Activated CD8-positive, alpha-beta T cell treated with anti-CD3 and anti-CD28 coated beads, Interleukin-2, amount 10 ng/mL, durations not matched to agents 7 days and 5 days (primary cell): ENCODE results near the gene ANKS1B. TPM values are rescaled to one million over a fixed set of nuclear protein-coding genes. Genes with fewer than 3 reads are reported as not detected.
"Not testable (repeated sequence)": the region's sequence is repeated elsewhere in the genome, so short reads cannot be mapped to it uniquely, and the experiment has no call there.

ENCODE experiments used
- ATAC-seq: fragments of 150-1000 bp; cut with Tn5 transposase; one replicate; pipeline ENCODE4 v1.10.0; 2021; ENCODE audit warnings: moderate library complexity
- CTCF ChIA-PET: fragments of 350-600 bp; sonication (Branson Sonifier 250); formaldehyde crosslinking; loops from one replicate; lab custom pipeline; 2021; ENCODE audit warnings: antibody characterized with exemption; lab: Charles Lee
- POLR2A ChIA-PET: fragments of 350-600 bp; sonication (Branson Sonifier 250); formaldehyde crosslinking; loops from one replicate; lab custom pipeline; 2021; ENCODE audit warnings: antibody characterized with exemption; lab: Charles Lee
- DNase-seq: peaks from one replicate; pipeline ENCODE4 v3.0.0-alpha.2; 2020
- H3K27ac Mint-ChIP-seq: one replicate; pipeline ENCODE4 v1.8.0; 2021; ENCODE audit warnings: mild to moderate bottlenecking, mixed read lengths
- H3K27me3 Mint-ChIP-seq: one replicate; pipeline ENCODE4 v1.8.0; 2021; ENCODE audit warnings: low read depth, mixed read lengths
- H3K36me3 Mint-ChIP-seq: one replicate; pipeline ENCODE4 v1.8.0; 2021; ENCODE audit warnings: low read depth, mixed read lengths
- H3K4me1 Mint-ChIP-seq: one replicate; pipeline ENCODE4 v1.8.0; 2021; ENCODE audit warnings: low read depth, mixed read lengths
- H3K4me3 Mint-ChIP-seq: one replicate; pipeline ENCODE4 v1.8.0; 2021; ENCODE audit warnings: mild to moderate bottlenecking, mixed read lengths
- H3K9me3 Mint-ChIP-seq: one replicate; pipeline ENCODE4 v1.8.0; 2022; ENCODE audit warnings: mixed read lengths; ENCODE audit not compliant: insufficient read depth
- total RNA-seq, 2 experiments: library from RNA; stranded (reverse); gene quantifications; one replicate each; pipeline ENCODE4 v1.2.3, GENCODE V29; 2021

ANKS1B gene
- total RNA-seq, 2 experiments from 2014 or later: not detected

- Mint-ChIP-seq H3K9me3 (peaks cover 5% of the 10 kb centered on the region), H3K27me3 (no peaks in the 10 kb centered on the region), H3K36me3 (no peaks in the 10 kb centered on the region), H3K27ac (no peak overlapping the region), H3K4me1 (no peaks in the 10 kb centered on the region), H3K4me3 (no peak overlapping the region)
- no peak for DNase-seq
- ChIA-PET CTCF (no interaction called here), POLR2A (no interaction called here)
- no peak for ATAC-seq
Observed at GRCh38 chr12:99834710-99835109, 150.0 kb downstream of the ANKS1B start.

GRCh38 chr12:99833397-99833796, 151.3 kb downstream of the ANKS1B start:
- H3K4me3 Mint-ChIP-seq: no peak overlapping the region
- H3K4me1 Mint-ChIP-seq: no peaks in the 10 kb centered on the region
- DNase-seq (no peak), ATAC-seq (no peak)
- peaks cover 5% of the 10 kb centered on the region for H3K9me3 Mint-ChIP-seq
- ChIA-PET CTCF (no interaction called here), POLR2A (no interaction called here)
- no peaks in the 10 kb centered on the region for H3K27me3 Mint-ChIP-seq
- no peaks in the 10 kb centered on the region for H3K36me3 Mint-ChIP-seq
- no peak overlapping the region for H3K27ac Mint-ChIP-seq

- H3K4me1 Mint-ChIP-seq: no peaks in the 10 kb centered on the region
- no peak for ATAC-seq
- H3K4me3 Mint-ChIP-seq: no peak overlapping the region
- ChIA-PET POLR2A (no interaction called here), CTCF (no interaction called here)
- peaks cover 1% of the 10 kb centered on the region for H3K9me3 Mint-ChIP-seq
- H3K27me3 Mint-ChIP-seq: no peaks in the 10 kb centered on the region
- H3K36me3 Mint-ChIP-seq: no peaks in the 10 kb centered on the region
- H3K27ac Mint-ChIP-seq: no peak overlapping the region
- no peak for DNase-seq
Observed at GRCh38 chr12:99824900-99825542, 159.7 kb downstream of the ANKS1B start.

GRCh38 chr12:99822273-99822672, 162.5 kb downstream of the ANKS1B start:
- ATAC-seq: no peak

GRCh38 chr12:99810718-99811593, 173.8 kb downstream of the ANKS1B start:
- no peaks in the 10 kb centered on the region for H3K27me3 Mint-ChIP-seq
- no peaks in the 10 kb centered on the region for H3K9me3 Mint-ChIP-seq
- H3K4me3 Mint-ChIP-seq: no peak overlapping the region
- H3K4me1 Mint-ChIP-seq: no peaks in the 10 kb centered on the region
- POLR2A ChIA-PET: no interaction called here
- no peak for ATAC-seq
- H3K27ac Mint-ChIP-seq: no peak overlapping the region
- no peak for DNase-seq
- CTCF ChIA-PET: no interaction called here
- H3K36me3 Mint-ChIP-seq: no peaks in the 10 kb centered on the region

More at GRCh38 chr12:99822273-99822672, 162.5 kb downstream of the ANKS1B start:
- no peaks in the 10 kb centered on the region for H3K36me3 Mint-ChIP-seq
- no peak for DNase-seq
- no peaks in the 10 kb centered on the region for H3K9me3 Mint-ChIP-seq
- ChIA-PET CTCF (no interaction called here), POLR2A (no interaction called here)
- no peaks in the 10 kb centered on the region for H3K27me3 Mint-ChIP-seq
- H3K4me3 Mint-ChIP-seq: no peak overlapping the region
- no peak overlapping the region for H3K27ac Mint-ChIP-seq
- no peaks in the 10 kb centered on the region for H3K4me1 Mint-ChIP-seq

GRCh38 chr12:99809909-99810308, 174.8 kb downstream of the ANKS1B start:
- Mint-ChIP-seq H3K36me3 (no peaks in the 10 kb centered on the region), H3K4me1 (no peaks in the 10 kb centered on the region), H3K4me3 (no peak overlapping the region), H3K27me3 (no peaks in the 10 kb centered on the region), H3K27ac (no peak overlapping the region), H3K9me3 (no peaks in the 10 kb centered on the region)
- no peak for DNase-seq
- ChIA-PET CTCF (no interaction called here), POLR2A (no interaction called here)
- no peak for ATAC-seq

- H3K9me3 Mint-ChIP-seq: no peaks in the 10 kb centered on the region
- no peaks in the 10 kb centered on the region for H3K4me1 Mint-ChIP-seq
- ChIA-PET CTCF (no interaction called here), POLR2A (no interaction called here)
- no peaks in the 10 kb centered on the region for H3K36me3 Mint-ChIP-seq
- no peaks in the 10 kb centered on the region for H3K27me3 Mint-ChIP-seq
- ATAC-seq (no peak), DNase-seq (no peak)
- no peak overlapping the region for H3K4me3 Mint-ChIP-seq
- H3K27ac Mint-ChIP-seq: no peak overlapping the region
Observed at GRCh38 chr12:99806304-99806703, 178.4 kb downstream of the ANKS1B start.

- DNase-seq: no peak
Observed at GRCh38 chr12:99804715-99805114, 180.0 kb downstream of the ANKS1B start.

GRCh38 chr12:99800605-99801004, 184.1 kb downstream of the ANKS1B start:
- Mint-ChIP-seq H3K27ac (no peak overlapping the region), H3K27me3 (no peaks in the 10 kb centered on the region), H3K4me1 (no peaks in the 10 kb centered on the region), H3K4me3 (no peak overlapping the region), H3K9me3 (no peaks in the 10 kb centered on the region), H3K36me3 (no peaks in the 10 kb centered on the region)
- ChIA-PET CTCF (no interaction called here), POLR2A (no interaction called here)
- no peak for DNase-seq
- no peak for ATAC-seq

More at GRCh38 chr12:99804715-99805114, 180.0 kb downstream of the ANKS1B start:
- Mint-ChIP-seq H3K36me3 (no peaks in the 10 kb centered on the region), H3K4me3 (no peak overlapping the region), H3K27me3 (no peaks in the 10 kb centered on the region), H3K9me3 (no peaks in the 10 kb centered on the region), H3K4me1 (no peaks in the 10 kb centered on the region), H3K27ac (no peak overlapping the region)
- ATAC-seq: no peak
- ChIA-PET CTCF (no interaction called here), POLR2A (no interaction called here)

GRCh38 chr12:99797931-99798330, 186.8 kb downstream of the ANKS1B start:
- POLR2A ChIA-PET, H3K4me3 Mint-ChIP-seq, ATAC-seq, CTCF ChIA-PET, H3K4me1 Mint-ChIP-seq, DNase-seq, H3K27me3 Mint-ChIP-seq, H3K36me3 Mint-ChIP-seq, H3K9me3 Mint-ChIP-seq, H3K27ac Mint-ChIP-seq: not testable (repeated sequence)

GRCh38 chr12:99783421-99783820, 201.3 kb downstream of the ANKS1B start:
- Mint-ChIP-seq H3K4me1 (no peaks in the 10 kb centered on the region), H3K27ac (no peak overlapping the region), H3K27me3 (no peaks in the 10 kb centered on the region), H3K9me3 (no peaks in the 10 kb centered on the region), H3K4me3 (no peak overlapping the region), H3K36me3 (no peaks in the 10 kb centered on the region)
- POLR2A ChIA-PET: no interaction called here
- CTCF ChIA-PET: no interaction called here
- ATAC-seq (no peak), DNase-seq (no peak)

- CTCF ChIA-PET: no interaction called here
Observed at GRCh38 chr12:99772274-99772673, 212.5 kb downstream of the ANKS1B start.

More at GRCh38 chr12:99772274-99772673, 212.5 kb downstream of the ANKS1B start:
- Mint-ChIP-seq H3K4me3 (no peak overlapping the region), H3K9me3 (no peaks in the 10 kb centered on the region), H3K27me3 (no peaks in the 10 kb centered on the region), H3K27ac (no peak overlapping the region), H3K36me3 (no peaks in the 10 kb centered on the region), H3K4me1 (no peaks in the 10 kb centered on the region)
- DNase-seq (no peak), ATAC-seq (no peak)
- POLR2A ChIA-PET: no interaction called here
